NCI-H526 (cell line): Measurements from ENCODE around the gene TBC1D3L.
"Not testable (repeated sequence)": the region's sequence is repeated elsewhere in the genome, so short reads cannot be mapped to it uniquely, and the experiment has no call there.

Experiments used
- DNase-seq, 2 experiments: peaks; one replicate each; lab custom pipeline; 2025; lab: John Stamatoyannopoulos, UW

Gene TBC1D3L

GRCh38 chr17:37988960-37989359, at the start of gene TBC1D3L:
TSS of gene TBC1D3L (minus strand) at chr17:37989060. CDS start at chr17:37987520, 1,540 bp downstream.
- DNase-seq = not testable (repeated sequence)

- DNase-seq = not testable (repeated sequence)
These were observed 14.8 kb upstream of the TBC1D3L start, which contains the start of gene TBC1D3D for GRCh38 chr17:38003676-38004075. TSS of gene TBC1D3D (plus strand) at chr17:38003976. CDS start at chr17:38005561, 1,585 bp downstream.
